ENCODE results near the gene NUMA1.

The NUMA1 gene

GRCh38 chr11:71998061-71998460 lies 82.3 kb downstream of the NUMA1 start:
- no peak for DNase-seq

GRCh38 chr11:71997594-71997993 lies 82.7 kb downstream of the NUMA1 start:
- DNase-seq: no peak

- DNase-seq: no peak
Observed at GRCh38 chr11:71996946-71997345, 83.4 kb downstream of the NUMA1 start.

DNA sequence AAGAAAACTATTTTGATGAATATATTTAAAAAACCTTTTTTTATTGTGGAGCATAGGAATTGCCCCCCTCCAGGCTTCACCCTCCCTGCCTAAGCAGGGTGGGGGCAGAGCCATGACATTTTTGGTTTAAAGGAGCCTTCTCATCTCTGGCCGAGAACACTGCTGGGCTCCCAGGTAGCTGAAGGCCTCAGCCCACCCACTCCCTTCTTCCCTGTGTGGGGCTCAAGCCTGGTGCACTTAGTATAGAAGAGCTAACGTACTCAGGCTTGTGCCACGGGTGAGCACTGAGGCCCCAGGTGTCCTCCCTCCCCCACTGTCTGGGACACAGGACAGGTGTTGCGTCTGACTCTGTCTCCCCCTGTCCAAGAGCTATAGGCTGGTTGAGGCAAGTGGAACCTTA lies 83.8 kb downstream of the NUMA1 start:
- DNase-seq: no peak

- DNase-seq: no peak
Observed at GRCh38 chr11:71995726-71996291, 84.5 kb downstream of the NUMA1 start.

- DNase-seq: no peak
Observed at GRCh38 chr11:71994786-71995185, 85.6 kb downstream of the NUMA1 start.

DNA sequence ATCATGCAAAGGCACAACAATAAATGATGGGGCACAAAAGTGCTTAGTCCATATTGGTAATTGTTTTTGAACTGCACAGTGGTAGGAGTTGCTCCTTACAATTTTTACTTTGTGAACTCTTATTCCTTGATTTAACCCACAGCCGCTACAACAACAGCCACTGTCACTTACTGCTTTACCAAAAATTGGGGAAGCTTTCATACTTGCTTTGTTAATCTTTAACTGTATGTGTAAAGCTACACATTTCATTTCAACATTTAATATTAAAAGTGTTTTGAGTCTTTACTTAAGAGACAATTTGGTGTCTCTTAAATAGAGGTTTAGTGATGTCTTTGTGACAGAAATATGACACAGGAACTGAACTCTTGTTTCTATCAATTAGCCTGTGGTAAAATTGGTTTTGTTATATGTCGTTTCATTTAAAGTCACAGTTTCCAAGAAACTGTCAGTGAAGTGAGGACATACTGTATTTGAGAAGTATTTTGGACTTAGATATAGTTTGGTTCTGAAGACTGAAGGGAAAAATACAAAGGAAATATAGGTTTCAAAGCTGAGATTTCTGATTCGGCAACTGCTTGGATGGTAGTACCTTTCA lies 88.1 kb downstream of the NUMA1 start:
- no peak for DNase-seq

GRCh38 chr11:71991494-71991893 lies 88.8 kb downstream of the NUMA1 start:
- DNase-seq: no peak

DNA sequence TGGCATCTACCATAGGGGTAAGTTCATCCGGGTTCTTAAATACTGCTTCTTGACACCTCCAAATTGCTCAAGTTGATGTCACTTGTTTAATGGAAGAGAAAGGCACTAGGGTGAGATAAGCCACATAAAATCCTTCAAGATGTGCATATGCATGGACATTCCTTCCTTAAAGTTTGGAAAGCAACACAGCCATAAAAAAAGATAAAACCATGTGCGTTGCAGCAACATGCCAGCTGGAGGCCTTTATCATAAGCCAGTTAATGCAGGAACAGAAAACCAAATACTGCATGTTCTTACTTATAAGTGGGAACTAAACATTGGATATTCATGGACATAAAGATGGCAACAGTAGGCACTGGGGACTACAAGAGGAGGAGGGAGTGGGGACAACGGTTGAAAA lies 89.6 kb downstream of the NUMA1 start:
- no peak for DNase-seq

- DNase-seq: no peak
Observed at GRCh38 chr11:71988050-71988449, 92.3 kb downstream of the NUMA1 start.

GRCh38 chr11:71987521-71987920 lies 92.8 kb downstream of the NUMA1 start:
- no peak for DNase-seq

DNA sequence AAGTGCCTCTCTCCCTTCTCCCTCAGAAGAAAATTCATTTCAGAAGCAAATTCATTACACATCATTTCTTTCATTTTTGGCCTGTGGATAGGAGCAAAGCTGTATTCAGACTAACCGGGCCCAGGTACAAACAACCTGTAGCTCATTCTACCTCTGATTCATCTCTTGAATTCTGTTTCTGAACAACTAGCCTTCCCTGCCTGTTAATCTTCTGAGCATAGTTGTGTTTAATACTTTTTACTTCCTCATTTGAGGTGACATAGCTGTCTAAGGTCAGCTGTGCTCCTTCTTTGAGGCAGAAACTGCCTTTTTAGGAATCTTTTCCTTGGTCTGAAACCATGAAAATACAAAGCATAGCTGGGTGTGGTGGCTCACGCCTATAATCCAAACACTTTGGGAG lies 94.2 kb downstream of the NUMA1 start:
- no peak for DNase-seq

- no peak for DNase-seq
Observed at GRCh38 chr11:71979602-71980001, 100.7 kb downstream of the NUMA1 start.

DNA sequence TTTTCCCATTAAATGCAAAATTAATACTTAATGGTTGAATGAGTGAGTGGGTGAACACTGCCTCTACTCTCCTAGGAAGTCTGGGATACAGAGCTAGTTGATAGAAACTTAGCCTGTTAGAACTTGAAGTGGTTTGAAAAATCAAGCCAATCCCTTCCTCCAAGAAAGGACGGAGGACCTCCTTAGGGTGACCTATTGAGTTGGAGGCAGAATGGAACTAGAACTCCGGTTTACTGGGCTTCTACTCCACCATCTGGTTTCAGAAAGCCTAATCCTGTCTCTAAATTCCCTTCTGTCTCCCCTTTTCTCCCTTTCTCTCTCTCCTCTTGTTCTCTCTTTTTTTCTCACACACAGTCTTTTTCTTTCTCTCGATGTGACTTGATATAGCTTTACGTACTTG lies 101.2 kb downstream of the NUMA1 start:
- DNase-seq: no peak

DNA sequence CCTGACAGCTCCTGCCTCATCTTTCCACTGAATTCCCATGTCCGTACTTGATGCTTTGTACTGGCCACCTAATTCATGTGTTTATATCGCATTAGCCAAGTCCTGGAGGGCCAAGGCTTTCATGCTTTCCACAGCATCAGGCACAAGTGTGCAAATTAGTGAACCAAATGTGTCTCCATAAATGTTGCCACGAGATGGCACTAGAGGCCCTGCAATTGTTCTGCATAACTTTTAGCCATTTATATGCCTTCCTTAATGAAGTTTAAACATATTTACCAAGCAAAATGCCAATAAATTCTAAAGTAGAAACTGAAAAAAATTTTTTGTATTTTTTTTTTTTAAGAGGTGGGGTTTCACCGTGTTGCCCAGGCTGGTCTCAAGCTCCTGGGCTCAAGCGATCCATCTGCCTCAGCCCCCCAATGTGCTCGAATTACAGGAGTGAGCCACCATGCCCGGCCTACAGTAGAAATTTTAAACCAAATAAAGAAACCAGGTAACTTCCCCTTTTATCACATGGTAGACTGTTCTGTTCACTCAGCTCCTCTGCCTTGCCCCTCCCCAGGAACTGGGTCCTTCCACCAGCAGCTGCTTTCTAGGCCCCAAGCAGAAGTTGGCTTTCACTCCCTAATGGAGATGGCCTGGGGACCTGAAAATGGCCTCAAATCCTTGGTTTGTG lies 102.5 kb downstream of the NUMA1 start:
- no peak for DNase-seq

- DNase-seq: no peak
Observed at GRCh38 chr11:71977090-71977489, 103.3 kb downstream of the NUMA1 start.

DNA sequence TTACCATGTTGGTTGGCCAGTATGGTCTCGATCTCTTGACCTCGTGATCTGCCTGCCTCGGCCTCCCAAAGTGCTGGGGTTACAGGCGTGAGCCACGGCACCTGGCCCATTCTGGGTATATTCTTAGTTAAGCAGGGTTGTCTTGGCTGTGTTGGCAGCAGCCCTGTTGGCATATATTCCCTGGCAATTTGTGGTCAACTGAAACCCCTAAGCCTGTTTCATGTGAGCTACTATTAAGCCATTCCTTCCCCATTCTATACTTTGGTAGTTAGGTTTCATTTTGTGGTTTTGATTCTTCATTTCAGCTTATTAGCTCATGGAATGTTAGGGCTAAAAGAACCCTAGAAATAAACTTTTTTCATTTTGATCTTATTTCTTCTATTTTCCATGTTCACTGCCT lies 103.8 kb downstream of the NUMA1 start:
- DNase-seq: no peak

- DNase-seq: no peak
Observed at GRCh38 chr11:71971680-71972079, 108.7 kb downstream of the NUMA1 start.

DNA sequence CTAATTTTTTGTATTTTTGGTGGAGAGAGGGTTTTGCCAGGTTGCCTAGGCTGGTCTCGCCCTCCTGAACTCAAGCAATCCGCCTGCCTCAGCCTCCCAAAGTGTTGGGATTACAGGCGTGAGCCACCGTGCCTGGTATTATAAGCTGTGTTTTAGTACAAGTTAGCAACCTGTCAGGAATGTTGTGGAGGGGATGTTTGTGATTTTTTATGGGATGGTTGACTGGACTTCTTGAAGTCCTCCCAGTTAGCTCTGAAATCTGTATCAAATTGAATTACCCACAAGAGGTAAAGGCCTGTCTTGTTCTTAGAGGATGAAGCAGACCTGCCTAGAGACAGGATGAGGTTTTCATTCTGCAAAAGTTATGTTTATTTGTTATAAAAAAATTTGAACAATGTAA lies 115.7 kb downstream of the NUMA1 start:
- no peak for DNase-seq

GRCh38 chr11:71963468-71963867 lies 116.9 kb downstream of the NUMA1 start:
- no peak for DNase-seq

- no peak for DNase-seq
Observed at GRCh38 chr11:71962428-71963038, 117.8 kb downstream of the NUMA1 start.

GRCh38 chr11:71955898-71956456 lies 124.4 kb downstream of the NUMA1 start:
- no peak for DNase-seq

Data from NCI-H2081 treated with DMSO at 0.1 percent for 48 hours (cell line).